Lung (tissue), 12 donors: ENCODE results near the gene NRXN2. TPM values are rescaled to one million over a fixed set of nuclear protein-coding genes. Genes with fewer than 3 reads are reported as not detected.

ENCODE experiments used
- ATAC-seq: fragments of 200-7000 bp; cut with Tn5 transposase; one replicate; pipeline ENCODE4 v1.9.1; 2020; ENCODE audit warnings: moderate number of reproducible peaks; ENCODE audit not compliant: insufficient read depth, low FRiP score
- DNase-seq, 3 donors: peaks; one replicate each; pipeline ENCODE4 v3.0.0-alpha.2; 2013 to 2017
- H3K27ac ChIP-seq, 2 donors: one replicate each; pipeline ENCODE4 v1.5.1; 2013; ENCODE audit warnings: mild to moderate bottlenecking in 2 of 2, moderate library complexity in 2 of 2, control low read depth in 1 of 2, inconsistent platforms in 1 of 2, low read depth in 1 of 2, low read length in 1 of 2
- H3K27me3 ChIP-seq, 3 donors: one replicate each; pipeline ENCODE4 v1.5.1; 2013; ENCODE audit warnings: low read length in 2 of 3; ENCODE audit not compliant: control insufficient read depth in 3 of 3, insufficient read depth in 3 of 3
- H3K36me3 ChIP-seq, 4 donors: one replicate each; pipeline ENCODE4 v1.5.1; 2013; ENCODE audit warnings: low read length in 4 of 4, mild to moderate bottlenecking in 1 of 4, moderate library complexity in 1 of 4; ENCODE audit not compliant: control insufficient read depth in 4 of 4, insufficient read depth in 4 of 4
- H3K4me1 ChIP-seq, 5 donors: one replicate each; pipeline ENCODE4 v1.5.1; 2013; ENCODE audit warnings: low read length in 5 of 5, mild to moderate bottlenecking in 2 of 5, moderate library complexity in 1 of 5; ENCODE audit not compliant: control insufficient read depth in 5 of 5, insufficient read depth in 5 of 5
- H3K4me3 ChIP-seq: one replicate; pipeline ENCODE4 v1.5.1; 2013; ENCODE audit warnings: mild to moderate bottlenecking, control low read depth, moderate library complexity
- H3K9ac ChIP-seq, 2 donors: one replicate each; pipeline ENCODE4 v1.5.1; 2013; ENCODE audit warnings: low read length in 2 of 2, control low read depth in 1 of 2; ENCODE audit not compliant: insufficient read depth in 1 of 2
- H3K9me3 ChIP-seq, 4 donors: one replicate each; pipeline ENCODE4 v1.5.1; 2013; ENCODE audit warnings: low read length in 3 of 4, mild to moderate bottlenecking in 1 of 4, moderate library complexity in 1 of 4; ENCODE audit not compliant: control insufficient read depth in 4 of 4, insufficient read depth in 3 of 4
- CTCF ChIP-seq: IDR thresholded peaks from 2 replicates; pipeline ENCODE4 v1.5.1; 2012; ENCODE audit warnings: mild to moderate bottlenecking; ENCODE audit errors: control extremely low read depth, extremely low read depth
- WGBS, 2 donors: extraction: QIAGEN DNeasy Blood & Tissue Kit; methylation state at CpG; one replicate each; pipeline ENCODE4 v1.1.7; 2013; 5-methylcytosine and 5-hydroxymethylcytosine counted together
- polyA plus RNA-seq, 2 donors: library from polyadenylated mRNA; stranded (reverse); fragments of 200-250 nt; gene quantifications; one replicate each; pipeline ENCODE4 v1.2.1, GENCODE V29; 2013
- total RNA-seq, 2 donors: library from RNA; depleted of rRNA in 1 of 2; stranded (reverse); fragments of >200 nt in 1 of 2; gene quantifications; one replicate each; pipeline ENCODE4 v1.2.1, GENCODE V29; 2014 to 2021
- donor health status: control.
- donor health status: control.
- donor health status: Bipolar disorder and iron deficiency.
- donor health status: healthy.
- donor health status: DM: yes; HTN: yes; CAD: no.

Gene NRXN2
- total and polyA plus RNA-seq, 4 donors = 0.39 to 6.6 (median 1.1) TPM

GRCh38 chr11:64760759-64761420 lies 37.9 kb upstream of the NRXN2 start:
- Histone ChIP-seq H3K4me1 (peaks cover 0 to 17% (median 8%) of the 10 kb centered on the region in 5 donors), H3K4me3 (no peak overlapping the region), H3K36me3 (peaks cover 18 to 34% (median 20%) of the 10 kb centered on the region in 4 donors), H3K9me3 (no peaks in the 10 kb centered on the region), H3K27ac (peak overlapping the region in 1 of 2 donors; percentile 16), H3K27me3 (no peaks in the 10 kb centered on the region), H3K9ac (no peak overlapping the region)
- ATAC-seq (no peak), DNase-seq (no peak)
- WGBS, 2 donors = 65 to 78% methylated on average over 7 of the region's 7 CpGs
- TF ChIP-seq CTCF = no peak

- TF ChIP-seq CTCF = no peak
- 58 to 72% methylated on average over 23 to 24 of the region's 24 CpGs for WGBS, 2 donors
- no peak within 1 kb of the TSS for H3K9ac ChIP-seq
- H3K27ac ChIP-seq = peak within 1 kb of the TSS; percentile 26 to 55
- peak; percentile 36 for ATAC-seq
- H3K4me3 ChIP-seq = no peak within 1 kb of the TSS
- H3K36me3 ChIP-seq = peaks cover 12 to 27% (median 16%) of the 10 kb centered on the region in 4 donors
- no peaks in the 10 kb centered on the region for H3K27me3 ChIP-seq
- DNase-seq = peak; percentile 79 to 88 (median 80)
- H3K9me3 ChIP-seq = no peaks in the 10 kb centered on the region
- peaks cover 0 to 17% (median 8%) of the 10 kb centered on the region in 5 donors for H3K4me1 ChIP-seq
Measured at GRCh38 chr11:64759722-64760719, 37.0 kb upstream of the NRXN2 start, which contains the start of gene PYGM. Gene PYGM, minus strand, starts transcription at chr11:64759974. Its CDS starts 76 bp downstream, at chr11:64759898.

GRCh38 chr11:64759131-64759721 lies 36.2 kb upstream of the NRXN2 start:
- H3K9ac ChIP-seq = no peak overlapping the region
- ATAC-seq (no peak), DNase-seq (no peak)
- no peaks in the 10 kb centered on the region for H3K27me3 ChIP-seq
- WGBS, 2 donors = 73 to 81% methylated on average over 21 of the region's 21 CpGs
- no peak for TF ChIP-seq CTCF
- H3K4me3 ChIP-seq = no peak overlapping the region
- no peaks in the 10 kb centered on the region for H3K9me3 ChIP-seq
- peak overlapping the region; percentile 26 to 55 for H3K27ac ChIP-seq
- H3K4me1 ChIP-seq = peaks cover 0 to 17% (median 8%) of the 10 kb centered on the region in 5 donors
- H3K36me3 ChIP-seq = peaks cover 4 to 19% (median 13%) of the 10 kb centered on the region in 4 donors
